MM.1S (cell line): ENCODE results near the gene SLX9.

Experiments
- DNase-seq: peaks from one replicate; pipeline ENCODE4 v3.0.0-alpha.2; 2015
- H2AFZ ChIP-seq: fragments of 300-600 bp; sonication (generic); 2 replicates; pipeline ENCODE4 v1.6.0; 2016; ENCODE audit warnings: antibody characterized with exemption, low read length
- H3F3A ChIP-seq: fragments of 300-600 bp; sonication (generic); 2 replicates; pipeline ENCODE4 v1.6.1; 2016; ENCODE audit warnings: mild to moderate bottlenecking, antibody characterized with exemption, low read length, moderate library complexity, mixed read lengths; ENCODE audit not compliant: insufficient read depth
- H3K27ac ChIP-seq: fragments of 300-600 bp; sonication (generic); 2 replicates; pipeline ENCODE4 v1.5.1; 2016; ENCODE audit warnings: mild to moderate bottlenecking, low read length
- H3K27me3 ChIP-seq: fragments of 300-600 bp; sonication (generic); replicated peaks from 2 replicates; pipeline ENCODE4 v1.6.0; 2016; ENCODE audit warnings: low read length; ENCODE audit not compliant: insufficient read depth
- H3K36me3 ChIP-seq: fragments of 300-600 bp; sonication (generic); replicated peaks from 2 replicates; pipeline ENCODE4 v1.6.1; 2016; ENCODE audit warnings: mild to moderate bottlenecking, low read length, mixed read lengths; ENCODE audit not compliant: insufficient read depth
- H3K4me1 ChIP-seq: fragments of 300-600 bp; sonication (generic); 2 replicates; pipeline ENCODE4 v1.6.1; 2016; ENCODE audit warnings: low read length, mixed read lengths
- H3K4me2 ChIP-seq: fragments of 300-600 bp; sonication (generic); 2 replicates; pipeline ENCODE4 v1.6.0; 2016; ENCODE audit warnings: low read depth, low read length
- H3K4me3 ChIP-seq: fragments of 300-600 bp; sonication (generic); 2 replicates; pipeline ENCODE4 v1.5.1; 2016; ENCODE audit warnings: low read length, mixed read lengths
- H3K79me2 ChIP-seq: fragments of 300-600 bp; sonication (generic); 2 replicates; pipeline ENCODE4 v1.6.1; 2016; ENCODE audit warnings: mixed run types, low read length, mixed read lengths
- H3K9ac ChIP-seq: fragments of 300-600 bp; sonication (generic); 2 replicates; pipeline ENCODE4 v1.6.1; 2016; ENCODE audit warnings: low read length, mixed read lengths
- H3K9me2 ChIP-seq: fragments of 300-600 bp; sonication (generic); replicated peaks from 2 replicates; pipeline ENCODE4 v1.6.1; 2016; ENCODE audit warnings: mild to moderate bottlenecking, low read length, mixed read lengths; ENCODE audit not compliant: insufficient read depth
- H3K9me3 ChIP-seq: fragments of 300-600 bp; sonication (generic); replicated peaks from 2 replicates; pipeline ENCODE4 v1.6.1; 2016; ENCODE audit warnings: mild to moderate bottlenecking, low read length, mixed read lengths; ENCODE audit not compliant: insufficient read depth
- H4K20me1 ChIP-seq: fragments of 300-600 bp; sonication (generic); 2 replicates; pipeline ENCODE4 v1.6.1; 2016; ENCODE audit warnings: mild to moderate bottlenecking, low read length, moderate library complexity, mixed read lengths; ENCODE audit not compliant: insufficient read depth
- CTCF ChIP-seq: fragments of 300-600 bp; sonication (generic); IDR thresholded peaks from 2 replicates; pipeline ENCODE4 v1.5.1; 2016; ENCODE audit warnings: antibody characterized with exemption, low read length, mixed read lengths
- EZH2 ChIP-seq: fragments of 300-600 bp; sonication (generic); optimal IDR thresholded peaks from 2 replicates; pipeline ENCODE3; 2017; ENCODE audit warnings: low read depth, mild to moderate bottlenecking, antibody characterized with exemption, low read length, mixed read lengths
- EZH2phosphoT487 ChIP-seq: fragments of 300-600 bp; sonication (generic); IDR thresholded peaks from 2 replicates; pipeline ENCODE4 v1.6.1; 2018; ENCODE audit warnings: antibody characterized with exemption, low read length

The SLX9 gene

DNA sequence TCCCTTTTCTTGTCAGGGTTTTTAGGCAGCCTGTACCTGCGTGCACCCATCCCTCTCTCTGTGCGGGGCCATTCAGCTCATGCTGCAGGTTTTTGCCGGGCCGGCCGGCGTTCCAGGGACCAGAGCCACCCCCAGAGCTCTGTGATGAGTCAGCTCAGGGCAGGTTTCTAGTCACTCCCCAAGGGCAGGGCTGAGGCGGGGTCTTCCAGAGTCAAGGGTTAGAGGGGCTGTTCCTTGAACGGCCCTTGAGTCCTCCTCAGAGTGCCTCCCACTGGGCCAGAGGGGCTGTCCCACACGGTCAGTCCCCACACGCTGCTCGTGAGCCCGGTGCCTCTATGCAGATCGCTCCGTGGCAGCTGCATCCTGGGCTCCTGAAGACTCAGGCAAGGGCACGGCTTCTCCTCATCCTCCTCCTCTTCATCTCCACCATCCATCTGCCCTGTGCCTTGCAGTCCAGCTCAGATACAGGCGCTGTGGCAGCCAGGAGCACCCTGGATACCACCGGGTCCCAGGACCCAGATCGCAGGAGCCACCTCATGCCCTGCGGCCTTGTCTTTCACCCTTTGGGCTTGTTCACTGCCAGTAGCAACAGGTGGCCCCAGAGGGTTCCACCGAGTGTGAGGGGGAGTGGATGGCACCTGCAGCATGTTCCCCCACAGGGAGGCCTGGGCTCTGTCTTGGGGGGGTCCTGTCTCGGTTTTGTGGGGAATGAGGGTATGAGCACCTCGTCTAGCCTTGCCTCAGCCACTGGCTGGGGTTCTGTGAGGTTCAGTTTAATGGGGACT lies 17.4 kb downstream of the SLX9 start:
- Histone ChIP-seq H3K4me1 (no peaks in the 10 kb centered on the region), H3K4me3 (no peak overlapping the region), H3K9me3 (no peaks in the 10 kb centered on the region), H2AFZ (no peak overlapping the region), H3K79me2 (peaks cover 41% of the 10 kb centered on the region), H3K9me2 (no peaks in the 10 kb centered on the region), H3F3A (no peaks in the 10 kb centered on the region), H3K27ac (no peak overlapping the region), H4K20me1 (peaks cover 3% of the 10 kb centered on the region; the same call in 1 of the 2 replicates), H3K4me2 (no peak overlapping the region), H3K27me3 (no peaks in the 10 kb centered on the region), H3K9ac (no peak overlapping the region), H3K36me3 (peaks cover 7% of the 10 kb centered on the region; the same call in 1 of the 2 replicates)
- TF ChIP-seq CTCF (no peak), EZH2phosphoT487 (no peak), EZH2 (no peak)
- DNase-seq: no peak

DNA sequence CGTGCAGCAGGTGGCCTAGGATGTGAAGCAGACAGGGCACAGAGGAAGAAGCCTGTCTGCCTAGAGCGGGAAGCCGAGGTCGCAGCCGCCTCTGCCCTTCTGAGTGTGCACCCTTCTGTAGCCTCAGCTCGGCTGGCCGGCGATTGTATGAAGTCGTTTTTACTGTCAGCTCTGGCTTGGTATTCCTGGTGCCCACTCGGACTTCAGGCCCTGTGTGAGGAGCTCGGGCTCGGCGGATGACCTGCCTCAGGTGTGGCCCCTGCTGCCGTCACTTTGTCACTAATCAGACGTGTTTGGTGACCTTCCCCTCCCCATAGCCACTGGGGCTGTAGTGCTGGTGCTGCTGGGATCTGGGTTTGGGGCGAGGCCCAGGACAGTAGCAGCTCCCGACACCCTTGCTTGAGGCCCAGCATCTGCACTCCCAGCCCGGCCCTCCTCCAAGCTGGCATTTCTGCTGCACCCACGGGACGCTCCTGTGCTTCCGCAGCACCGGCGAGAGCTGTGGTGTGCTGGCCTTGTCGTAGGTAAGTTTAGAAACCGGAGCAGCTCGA lies 18.1 kb downstream of the SLX9 start:
- TF ChIP-seq CTCF: no peak
- TF ChIP-seq EZH2phosphoT487: no peak
- no peak for TF ChIP-seq EZH2
- H3K9me3 ChIP-seq: no peaks in the 10 kb centered on the region
- H3K27ac ChIP-seq: no peak overlapping the region
- no peak overlapping the region for H3K4me2 ChIP-seq
- H3K27me3 ChIP-seq: no peaks in the 10 kb centered on the region
- peaks cover 37% of the 10 kb centered on the region for H3K79me2 ChIP-seq
- H3K9ac ChIP-seq: no peak overlapping the region
- no peaks in the 10 kb centered on the region for H3K9me2 ChIP-seq
- no peak overlapping the region for H2AFZ ChIP-seq
- no peak for DNase-seq
- no peaks in the 10 kb centered on the region for H3F3A ChIP-seq
- peaks cover 5% of the 10 kb centered on the region; the same call in 1 of the 2 replicates for H4K20me1 ChIP-seq
- H3K36me3 ChIP-seq: peaks cover 7% of the 10 kb centered on the region; the same call in 1 of the 2 replicates
- H3K4me1 ChIP-seq: no peaks in the 10 kb centered on the region
- no peak overlapping the region for H3K4me3 ChIP-seq

GRCh38 chr21:44958471-44959191 lies 18.8 kb downstream of the SLX9 start:
- Histone ChIP-seq H3K27ac (no peak overlapping the region), H3F3A (no peaks in the 10 kb centered on the region), H3K36me3 (peaks cover 7% of the 10 kb centered on the region; the same call in 1 of the 2 replicates), H3K4me1 (no peaks in the 10 kb centered on the region), H3K79me2 (peaks cover 31% of the 10 kb centered on the region), H3K4me2 (no peak overlapping the region), H3K4me3 (no peak overlapping the region), H3K27me3 (no peaks in the 10 kb centered on the region), H3K9me3 (no peaks in the 10 kb centered on the region), H3K9me2 (no peaks in the 10 kb centered on the region), H4K20me1 (peaks cover 5% of the 10 kb centered on the region; the same call in 1 of the 2 replicates), H3K9ac (no peak overlapping the region), H2AFZ (no peak overlapping the region)
- TF ChIP-seq EZH2 (no peak), CTCF (no peak), EZH2phosphoT487 (no peak)
- no peak for DNase-seq
